H1 (cell line): ENCODE data around the gene UBL5. TPM values are rescaled to one million over a fixed set of nuclear protein-coding genes. Genes with fewer than 3 reads are reported as not detected.

ENCODE experiments used
- PHF8 ChIP-seq: fragments of 200-600 bp; sonication (generic); conservative IDR thresholded peaks from 2 replicates; pipeline ENCODE4 v1.7.1; 2012; ENCODE audit warnings: low read depth, mild to moderate bottlenecking, inconsistent platforms, low read length, moderate library complexity
- TCF12 ChIP-seq: IDR thresholded peaks from 2 replicates; pipeline ENCODE4 v1.6.1; 2011; ENCODE audit warnings: low read depth, mild to moderate bottlenecking, low read length
- polyA plus RNA-seq, 7 experiments: library from polyadenylated mRNA; depleted of rRNA in 3 of 7; stranded (reverse) in 5 of 7; unstranded in 2 of 7; fragments of >200 nt in 5 of 7; fragments of 200-250 nt in 2 of 7; gene quantifications; 1 replicate in 5 of 7; 2 replicates in 1 of 7; 4 replicates in 1 of 7; pipeline versions ENCODE4 v1.2.1 to v1.2.3, GENCODE V29; 2011 to 2013; ENCODE audit warnings: missing spikeins in 2 of 7, mixed read lengths in 2 of 7
- total RNA-seq: library from RNA; stranded (reverse); fragmentation: NEBNext Ultra II Directional; extraction: Animal tissue kit (Norgen Biotek cat#: 25700); gene quantifications from 2 replicates; pipeline ENCODE4 v1.2.1, GENCODE V29; 2021

The UBL5 gene
- total and polyA plus RNA-seq, 2 of the 8 experiments (the other 6 are each of a cell fraction or from before 2014, with no cell fraction given), result 416 to 1,209 TPM

DNA sequence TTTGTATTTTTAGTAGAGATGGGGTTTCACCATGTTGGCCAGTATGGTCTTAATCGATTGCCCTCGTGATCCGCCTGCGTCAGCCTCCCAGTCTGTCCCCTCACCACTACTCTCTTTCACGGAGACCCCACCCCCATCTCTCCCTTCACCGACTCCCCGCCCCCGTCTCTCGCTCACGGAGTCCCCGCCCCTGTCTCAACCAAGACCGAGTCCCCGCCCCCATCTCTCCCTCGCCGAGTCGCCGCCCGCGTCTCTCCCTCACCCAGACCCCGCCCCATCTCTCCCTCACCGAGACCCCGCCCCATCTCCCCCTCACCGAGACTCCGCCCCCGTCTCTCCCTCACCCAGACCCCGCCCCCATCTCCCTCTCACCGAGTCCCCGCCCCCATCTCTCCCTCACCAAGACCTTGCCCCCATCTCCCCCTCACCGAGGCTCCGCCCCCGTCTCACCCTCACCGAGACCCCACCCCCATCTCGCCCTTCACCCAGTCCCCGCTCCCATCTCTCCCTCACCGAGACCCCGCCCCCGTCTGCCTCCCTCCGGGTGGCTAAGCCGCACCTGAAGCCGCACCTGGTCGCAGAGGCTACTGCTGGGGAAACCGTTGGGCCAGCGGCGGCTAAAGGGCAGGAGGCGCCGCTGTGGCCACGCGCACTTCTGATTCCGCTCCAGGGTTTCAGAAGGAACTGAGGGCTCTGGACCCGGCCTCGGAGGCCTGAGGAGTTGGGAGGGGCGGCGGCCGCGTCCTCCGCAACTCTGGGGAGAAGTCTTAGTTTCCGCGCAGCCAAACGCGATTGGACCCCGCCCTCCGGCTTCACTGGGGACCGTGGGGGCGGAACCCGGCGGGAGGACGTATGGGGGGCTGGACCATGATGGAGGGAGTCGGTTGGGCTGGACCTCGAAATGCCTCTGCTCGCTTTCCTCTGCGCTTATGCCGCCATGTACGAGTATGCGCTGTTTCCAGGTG, 42.1 kb upstream of the UBL5 start (continued):
- TF ChIP-seq TCF12 (peak; percentile 85), PHF8 (peak; percentile 97)
- TF ChIP-seq, all 59 proteins: peak for 24
